GM12874 (cell line): Measurements from ENCODE around the gene CD22.

Experiments used
- TF ChIP-seq, protein P1 (sequence below): IDR thresholded peaks from 2 replicates; pipeline ENCODE4 v1.5.1; 2011; ENCODE audit warnings: low read depth, mild to moderate bottlenecking, control low read depth, low read length, moderate library complexity; ENCODE audit not compliant: insufficient read depth

Gene CD22

DNA sequence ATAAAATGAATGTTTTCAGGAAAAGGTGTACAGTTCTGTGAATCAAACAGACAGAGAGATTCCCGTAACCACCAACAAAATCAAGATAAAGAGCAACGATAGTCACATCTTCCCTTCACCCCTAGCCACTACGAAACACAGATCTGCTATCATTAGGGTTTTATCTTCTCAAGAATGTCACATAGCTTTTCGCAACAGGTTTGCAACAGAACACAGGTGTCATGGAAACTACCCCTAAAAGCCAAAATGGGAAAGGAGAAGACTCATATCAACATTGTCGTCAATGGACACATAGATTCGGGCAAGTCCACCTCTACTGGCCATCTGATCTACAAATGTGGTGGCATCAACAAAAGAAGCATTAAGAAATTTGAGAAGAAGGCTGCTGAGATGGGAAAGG, 52.9 kb downstream of the CD22 start:
- TF ChIP-seq, protein P1, sequence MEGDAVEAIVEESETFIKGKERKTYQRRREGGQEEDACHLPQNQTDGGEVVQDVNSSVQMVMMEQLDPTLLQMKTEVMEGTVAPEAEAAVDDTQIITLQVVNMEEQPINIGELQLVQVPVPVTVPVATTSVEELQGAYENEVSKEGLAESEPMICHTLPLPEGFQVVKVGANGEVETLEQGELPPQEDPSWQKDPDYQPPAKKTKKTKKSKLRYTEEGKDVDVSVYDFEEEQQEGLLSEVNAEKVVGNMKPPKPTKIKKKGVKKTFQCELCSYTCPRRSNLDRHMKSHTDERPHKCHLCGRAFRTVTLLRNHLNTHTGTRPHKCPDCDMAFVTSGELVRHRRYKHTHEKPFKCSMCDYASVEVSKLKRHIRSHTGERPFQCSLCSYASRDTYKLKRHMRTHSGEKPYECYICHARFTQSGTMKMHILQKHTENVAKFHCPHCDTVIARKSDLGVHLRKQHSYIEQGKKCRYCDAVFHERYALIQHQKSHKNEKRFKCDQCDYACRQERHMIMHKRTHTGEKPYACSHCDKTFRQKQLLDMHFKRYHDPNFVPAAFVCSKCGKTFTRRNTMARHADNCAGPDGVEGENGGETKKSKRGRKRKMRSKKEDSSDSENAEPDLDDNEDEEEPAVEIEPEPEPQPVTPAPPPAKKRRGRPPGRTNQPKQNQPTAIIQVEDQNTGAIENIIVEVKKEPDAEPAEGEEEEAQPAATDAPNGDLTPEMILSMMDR = no peak

DNA sequence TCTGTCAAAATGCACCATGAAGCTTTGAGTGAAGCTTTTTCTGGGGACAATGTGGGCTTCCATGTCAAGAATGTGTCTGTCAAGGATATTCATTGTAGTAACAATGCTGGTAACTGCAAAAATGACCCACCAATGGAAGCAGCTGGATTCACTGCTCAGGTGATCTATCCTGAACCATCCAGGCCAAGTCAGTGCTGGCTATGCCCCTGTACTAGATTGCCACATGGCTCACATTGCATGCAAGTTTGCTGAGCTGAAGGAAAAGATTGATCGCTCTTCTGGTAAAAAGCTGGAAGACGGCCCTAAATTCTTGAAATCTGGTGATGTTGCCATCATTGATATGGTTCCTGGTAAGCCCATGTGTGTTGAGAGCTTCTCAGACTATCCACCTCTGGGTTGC, 54.5 kb downstream of the CD22 start:
- TF ChIP-seq, protein P1 = no peak

DNA sequence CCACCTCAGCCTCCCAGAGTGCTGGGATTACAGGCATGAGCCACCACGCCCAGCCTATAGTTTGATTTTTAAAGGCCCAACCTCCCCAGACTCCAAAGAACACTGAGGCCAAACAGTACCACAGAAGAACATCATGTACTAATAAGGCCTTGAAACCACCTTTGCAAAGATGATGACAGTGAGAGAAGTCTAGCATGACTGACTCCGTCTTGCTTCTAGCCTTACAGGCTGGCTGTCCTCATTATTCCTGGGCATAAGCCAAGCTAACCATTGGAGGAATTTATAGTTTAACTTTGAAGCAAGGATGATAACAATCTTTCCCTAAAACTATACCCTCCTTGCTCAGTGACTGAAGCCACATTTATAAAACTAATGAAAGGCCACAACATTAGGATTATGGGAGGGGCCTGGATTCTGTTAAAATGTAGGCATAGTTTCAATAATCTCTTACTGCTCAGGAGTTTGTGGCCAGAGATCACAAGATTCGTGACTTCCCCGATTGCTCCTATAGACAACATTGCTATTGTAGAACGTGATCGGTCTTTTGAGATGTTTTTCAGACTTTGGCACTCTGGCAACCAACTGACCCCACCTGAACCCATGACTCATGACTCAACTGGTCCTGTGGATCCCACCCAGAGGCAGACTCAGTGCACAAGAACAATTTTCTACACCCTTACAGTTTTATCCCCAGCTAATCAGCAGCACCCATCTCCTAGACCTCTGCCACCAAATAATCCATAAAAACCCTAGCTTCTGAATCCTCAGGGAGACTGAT, 59.5 kb downstream of the CD22 start:
- TF ChIP-seq, protein P1 = no peak

GRCh38 chr19:35389192-35389861, 60.3 kb downstream of the CD22 start:
- TF ChIP-seq, protein P1 = no peak

- TF ChIP-seq, protein P1 = no peak
Measured at GRCh38 chr19:35392742-35393715, 64.0 kb downstream of the CD22 start.

DNA sequence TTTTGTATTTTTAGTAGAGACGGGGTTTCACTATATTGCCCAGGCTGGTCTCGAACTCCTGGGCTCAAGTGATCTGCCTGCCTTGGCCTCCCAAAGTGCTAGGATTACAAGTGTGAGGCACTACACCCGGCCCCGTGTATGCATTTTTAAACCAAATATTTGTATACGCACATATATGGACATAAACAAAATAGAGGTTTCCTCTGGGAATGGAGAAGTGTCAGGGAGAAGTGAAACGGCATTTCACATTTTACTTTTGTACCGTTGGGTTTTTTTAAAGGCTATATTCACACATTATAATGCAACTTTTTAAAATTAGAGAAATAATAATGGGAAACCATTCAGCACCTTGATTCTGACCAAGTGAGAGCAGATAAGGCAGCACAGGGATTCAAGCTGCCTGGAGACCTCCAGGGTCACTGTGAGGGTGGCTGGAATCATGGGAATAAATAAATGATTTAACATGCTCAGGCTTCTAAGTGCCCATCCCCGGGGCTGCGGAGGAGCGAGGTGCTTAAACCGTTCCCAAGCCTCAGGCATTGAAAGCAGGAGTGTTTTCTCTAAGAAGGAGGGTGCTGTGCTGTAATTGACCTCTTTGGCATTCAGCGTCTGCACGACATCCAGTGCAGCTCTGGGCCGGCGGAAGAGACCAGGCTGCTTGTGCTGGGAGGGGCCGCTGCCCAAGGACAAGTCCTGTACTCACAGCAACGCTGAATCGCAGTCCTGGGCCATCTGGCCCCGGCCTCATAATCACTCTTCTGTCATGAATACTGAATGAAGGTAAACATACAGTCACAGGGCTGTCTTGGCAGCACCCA, 66.6 kb downstream of the CD22 start:
- TF ChIP-seq, protein P1 = no peak
